OCI-LY1 (cell line): ENCODE results near the gene SRRM2.

ENCODE experiments used
- H2AFZ ChIP-seq: fragments of 200-600 bp; sonication (generic), shearing (Covaris generic); 2 replicates; pipeline ENCODE4 v1.6.0; 2014; ENCODE audit warnings: antibody characterized with exemption, mild to moderate bottlenecking, low read length
- H3F3A ChIP-seq: fragments of 200-600 bp; sonication (generic), shearing (Covaris generic); 2 replicates; pipeline ENCODE4 v1.6.0; 2014; ENCODE audit warnings: mild to moderate bottlenecking, antibody characterized with exemption, low read length, moderate library complexity; ENCODE audit not compliant: insufficient read depth
- H3K27ac ChIP-seq: fragments of 200-600 bp; sonication (generic); 2 replicates; pipeline ENCODE4 v1.5.1; 2014; ENCODE audit warnings: low read length, mixed run types, mild to moderate bottlenecking, low read depth; ENCODE audit not compliant: poor library complexity, severe bottlenecking
- H3K27me3 ChIP-seq: fragments of 200-600 bp; sonication (generic); 2 replicates; pipeline ENCODE4 v1.6.0; 2014; ENCODE audit warnings: antibody characterized with exemption, mild to moderate bottlenecking, low read length, moderate library complexity; ENCODE audit not compliant: insufficient read depth
- H3K36me3 ChIP-seq: fragments of 200-600 bp; sonication (generic); 2 replicates; pipeline ENCODE4 v1.6.1; 2014; ENCODE audit warnings: mild to moderate bottlenecking, antibody characterized with exemption, low read length, moderate library complexity, mixed read lengths; ENCODE audit not compliant: insufficient read depth
- H3K4me1 ChIP-seq: fragments of 200-600 bp; sonication (generic); 2 replicates; pipeline ENCODE4 v1.5.1; 2014; ENCODE audit warnings: mild to moderate bottlenecking, low read length, moderate library complexity; ENCODE audit not compliant: insufficient read depth, severe bottlenecking
- H3K4me2 ChIP-seq: fragments of 200-600 bp; sonication (generic), shearing (Covaris generic); 2 replicates; pipeline ENCODE4 v1.6.1; 2014; ENCODE audit warnings: low read length
- H3K4me3 ChIP-seq: fragments of 200-600 bp; sonication (generic); 2 replicates; pipeline ENCODE4 v1.5.1; 2014; ENCODE audit warnings: low read length, low read depth, mild to moderate bottlenecking, mixed read lengths; ENCODE audit not compliant: poor library complexity, severe bottlenecking
- H3K79me2 ChIP-seq: fragments of 200-600 bp; shearing (Covaris generic); 2 replicates; pipeline ENCODE4 v1.6.1; 2016; ENCODE audit warnings: mixed run types, low read length, mixed read lengths; ENCODE audit not compliant: insufficient read depth
- H3K9ac ChIP-seq: fragments of 200-600 bp; sonication (generic), shearing (Covaris generic); 2 replicates; pipeline ENCODE4 v1.6.1; 2014; ENCODE audit warnings: mild to moderate bottlenecking, low read length, mixed read lengths
- H3K9me2 ChIP-seq: fragments of 200-600 bp; sonication (generic), shearing (Covaris generic); 2 replicates; pipeline ENCODE4 v1.6.1; 2014; ENCODE audit warnings: low read depth, mild to moderate bottlenecking, low read length, mixed read lengths
- H3K9me3 ChIP-seq: fragments of 200-600 bp; shearing (Covaris generic); 2 replicates; pipeline ENCODE4 v1.6.1; 2014; ENCODE audit warnings: low read length, mixed read lengths
- H4K20me1 ChIP-seq: fragments of 200-600 bp; sonication (generic), shearing (Covaris generic); 2 replicates; pipeline ENCODE4 v1.6.0; 2016; ENCODE audit warnings: mild to moderate bottlenecking, low read length; ENCODE audit not compliant: insufficient read depth
- EZH2 ChIP-seq: fragments of 200-600 bp; sonication (generic), shearing (Covaris generic); IDR thresholded peaks from 2 replicates; pipeline ENCODE4 v1.8.0; 2017; ENCODE audit warnings: borderline replicate concordance, mixed run types, mild to moderate bottlenecking, antibody characterized with exemption, low read length, moderate library complexity, mixed read lengths
- TF ChIP-seq, protein P1 (sequence below): fragments of 200-600 bp; sonication (generic), shearing (Covaris generic); IDR thresholded peaks from 2 replicates; pipeline ENCODE4 v1.5.1; 2017; ENCODE audit warnings: mild to moderate bottlenecking, antibody characterized with exemption, low read length, moderate library complexity, mixed read lengths

Gene SRRM2

DNA sequence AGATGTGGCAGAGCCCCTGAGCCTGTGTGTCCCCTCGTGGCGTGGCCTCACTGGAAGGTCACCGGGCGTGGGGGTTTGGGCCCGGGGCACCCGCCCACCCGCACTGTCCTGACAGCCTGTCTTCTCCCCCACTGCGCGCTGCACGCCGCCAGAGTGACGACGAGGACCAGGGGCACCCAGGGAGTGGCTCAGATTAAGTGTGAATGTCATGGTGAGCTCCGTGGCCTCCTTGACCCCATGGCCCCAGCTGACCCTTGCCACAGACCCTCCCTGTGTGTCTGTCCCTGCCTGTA is 47.5 kb upstream of the SRRM2 start:
- no peak overlapping the region for H3K9ac ChIP-seq
- no peaks in the 10 kb centered on the region for H3K27me3 ChIP-seq
- no peaks in the 10 kb centered on the region for H3K9me3 ChIP-seq
- TF ChIP-seq, protein P1, sequence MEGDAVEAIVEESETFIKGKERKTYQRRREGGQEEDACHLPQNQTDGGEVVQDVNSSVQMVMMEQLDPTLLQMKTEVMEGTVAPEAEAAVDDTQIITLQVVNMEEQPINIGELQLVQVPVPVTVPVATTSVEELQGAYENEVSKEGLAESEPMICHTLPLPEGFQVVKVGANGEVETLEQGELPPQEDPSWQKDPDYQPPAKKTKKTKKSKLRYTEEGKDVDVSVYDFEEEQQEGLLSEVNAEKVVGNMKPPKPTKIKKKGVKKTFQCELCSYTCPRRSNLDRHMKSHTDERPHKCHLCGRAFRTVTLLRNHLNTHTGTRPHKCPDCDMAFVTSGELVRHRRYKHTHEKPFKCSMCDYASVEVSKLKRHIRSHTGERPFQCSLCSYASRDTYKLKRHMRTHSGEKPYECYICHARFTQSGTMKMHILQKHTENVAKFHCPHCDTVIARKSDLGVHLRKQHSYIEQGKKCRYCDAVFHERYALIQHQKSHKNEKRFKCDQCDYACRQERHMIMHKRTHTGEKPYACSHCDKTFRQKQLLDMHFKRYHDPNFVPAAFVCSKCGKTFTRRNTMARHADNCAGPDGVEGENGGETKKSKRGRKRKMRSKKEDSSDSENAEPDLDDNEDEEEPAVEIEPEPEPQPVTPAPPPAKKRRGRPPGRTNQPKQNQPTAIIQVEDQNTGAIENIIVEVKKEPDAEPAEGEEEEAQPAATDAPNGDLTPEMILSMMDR, result no peak
- no peak for TF ChIP-seq EZH2
- H3F3A ChIP-seq, result no peaks in the 10 kb centered on the region
- H4K20me1 ChIP-seq, result no peaks in the 10 kb centered on the region
- H3K36me3 ChIP-seq, result peaks cover 14% of the 10 kb centered on the region
- no peak overlapping the region for H3K27ac ChIP-seq
- no peak overlapping the region for H3K4me3 ChIP-seq
- no peak overlapping the region for H2AFZ ChIP-seq
- no peaks in the 10 kb centered on the region for H3K4me1 ChIP-seq
- H3K4me2 ChIP-seq, result no peak overlapping the region
- H3K79me2 ChIP-seq, result no peaks in the 10 kb centered on the region
- H3K9me2 ChIP-seq, result no peaks in the 10 kb centered on the region

DNA sequence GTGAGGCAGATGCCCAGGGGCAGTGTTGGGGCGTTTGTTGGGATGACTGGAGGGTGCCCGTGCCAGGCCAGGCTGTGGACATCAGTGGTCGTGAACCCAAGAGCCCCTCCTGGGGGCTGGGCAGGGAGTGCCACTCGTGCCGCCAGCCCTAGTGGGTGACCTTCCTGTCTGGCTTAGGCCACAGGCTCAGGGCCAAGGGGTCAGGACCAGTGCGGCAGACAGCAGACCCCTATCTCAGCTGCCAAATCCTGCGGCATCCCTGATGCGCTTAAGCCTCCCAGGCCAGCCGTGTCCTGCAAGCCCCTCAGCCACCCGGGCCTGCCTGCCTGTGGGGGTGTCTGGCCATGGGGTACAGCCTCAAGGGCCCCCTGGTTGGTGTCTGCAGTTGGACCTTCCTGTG is 47.1 kb upstream of the SRRM2 start:
- Histone ChIP-seq H3K9ac (no peak overlapping the region), H3K36me3 (peaks cover 10% of the 10 kb centered on the region), H3K9me3 (no peaks in the 10 kb centered on the region), H3K4me3 (no peak overlapping the region), H3K4me1 (no peaks in the 10 kb centered on the region), H2AFZ (no peak overlapping the region), H3K27ac (no peak overlapping the region), H3K27me3 (no peaks in the 10 kb centered on the region), H3K9me2 (no peaks in the 10 kb centered on the region), H3F3A (no peaks in the 10 kb centered on the region), H3K4me2 (no peak overlapping the region), H3K79me2 (no peaks in the 10 kb centered on the region), H4K20me1 (no peaks in the 10 kb centered on the region)
- no peak for TF ChIP-seq EZH2
- TF ChIP-seq, protein P1, result no peak

DNA sequence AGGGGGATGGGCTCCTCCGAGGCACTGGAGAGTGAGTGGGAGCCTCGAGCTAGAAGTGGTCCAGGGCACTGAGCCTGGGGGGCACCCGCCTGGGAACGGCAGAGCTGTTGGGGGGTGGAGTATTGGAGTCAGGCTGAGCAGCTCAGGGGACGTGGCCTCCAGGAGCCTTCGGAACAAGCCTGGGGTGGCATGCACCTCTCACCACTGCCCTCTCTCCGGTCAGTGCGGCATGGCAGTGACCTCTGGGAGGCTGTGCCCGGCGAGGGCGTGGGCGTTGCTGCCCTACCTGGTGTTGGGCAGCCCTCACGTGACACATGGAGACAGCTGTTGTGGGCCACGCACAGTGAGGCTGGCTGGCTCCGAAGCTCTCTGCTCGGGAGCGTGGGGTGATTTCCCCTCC is 46.4 kb upstream of the SRRM2 start:
- Histone ChIP-seq H3K9ac (no peak overlapping the region), H3K4me2 (no peak overlapping the region), H3K9me2 (no peaks in the 10 kb centered on the region), H3K79me2 (no peaks in the 10 kb centered on the region), H2AFZ (no peak overlapping the region), H3K4me3 (no peak overlapping the region), H4K20me1 (no peaks in the 10 kb centered on the region), H3F3A (no peaks in the 10 kb centered on the region), H3K9me3 (no peaks in the 10 kb centered on the region), H3K27ac (no peak overlapping the region), H3K4me1 (no peaks in the 10 kb centered on the region), H3K27me3 (no peaks in the 10 kb centered on the region), H3K36me3 (peaks cover 10% of the 10 kb centered on the region; the same call in 1 of the 2 replicates)
- TF ChIP-seq, protein P1, result no peak
- no peak for TF ChIP-seq EZH2
